ENCODE data around the gene USP51. TPM values are rescaled to one million over a fixed set of nuclear protein-coding genes. Genes with fewer than 3 reads are reported as not detected.
"Not testable (repeated sequence)": the region's sequence is repeated elsewhere in the genome, so short reads cannot be mapped to it uniquely, and the experiment has no call there.

The USP51 gene
- total and polyA plus RNA-seq, 2 donors (not counting 1 experiment from before 2014, with no cell fraction given) = 0.95 to 1.3 TPM

DNA sequence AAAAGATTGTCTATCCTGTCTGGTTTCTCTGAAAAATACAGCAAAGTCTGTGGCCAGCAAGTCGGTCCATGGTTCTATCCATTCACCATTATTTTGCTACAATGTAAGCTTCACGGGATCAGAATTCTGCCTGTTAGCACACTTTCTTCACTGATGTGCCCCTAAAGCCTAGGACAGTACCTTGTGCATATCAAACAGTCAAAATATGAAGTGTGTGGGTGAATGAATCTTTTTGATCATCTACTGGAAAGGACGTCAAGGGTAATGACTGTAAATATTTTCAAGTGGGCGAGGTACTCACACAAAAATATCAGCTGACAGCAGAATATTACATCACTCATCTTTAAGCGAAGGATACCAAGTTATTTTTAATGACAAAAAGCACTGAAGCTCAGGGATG is 24.5 kb downstream of the USP51 start:
- not testable (repeated sequence) for H3K9ac ChIP-seq (ENCODE audit: insufficient read depth, low read length); H2AFZ ChIP-seq (ENCODE audit: low read length); H3K9me3 ChIP-seq (ENCODE audit: control insufficient read depth, insufficient read depth, low read depth, low read length); H3K4me2 ChIP-seq (ENCODE audit: extremely low read depth, insufficient read depth, low read length); H3K27ac ChIP-seq (ENCODE audit: insufficient read depth, low read length); H3K36me3 ChIP-seq (ENCODE audit: control insufficient read depth, insufficient read depth, low read length); H3K4me1 ChIP-seq (ENCODE audit: control insufficient read depth, extremely low read depth, insufficient read depth, low read length); H3K4me3 ChIP-seq (replicated peaks in 1 of 4; ENCODE audit: control extremely low read depth in 1 of 4, insufficient read depth in 1 of 4, low read depth in 3 of 4, low read length in 4 of 4); DNase-seq (ENCODE audit: low read depth in 2 of 2); H4K20me1 ChIP-seq (ENCODE audit: control insufficient read depth, extremely low read depth, insufficient read depth, low read length); H3K27me3 ChIP-seq (ENCODE audit: control insufficient read depth, insufficient read depth, low read length); H3K79me2 ChIP-seq (ENCODE audit: control insufficient read depth, insufficient read depth, low read length)

DNA sequence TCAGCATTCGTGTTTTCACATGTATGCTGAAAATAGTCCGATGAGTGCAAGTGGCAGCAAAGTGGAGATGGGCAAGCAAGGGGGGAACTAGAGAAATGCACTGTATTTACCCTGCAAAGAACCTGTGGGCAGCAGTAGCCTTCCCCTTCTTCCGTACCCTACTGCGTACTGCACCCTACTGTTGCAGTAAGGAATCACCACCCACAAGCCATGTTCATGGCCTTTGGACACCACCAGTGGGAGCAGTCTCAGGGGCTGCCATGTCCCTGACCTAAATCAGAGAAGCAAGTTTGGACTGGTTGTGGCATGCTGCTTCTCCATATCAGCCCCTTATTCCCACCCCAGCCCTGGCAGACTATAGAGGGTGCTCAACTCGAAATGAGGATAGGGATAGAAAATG is 25.6 kb downstream of the USP51 start:
- H3K4me2 ChIP-seq (ENCODE audit: extremely low read depth, insufficient read depth, low read length); H3K79me2 ChIP-seq (ENCODE audit: control insufficient read depth, insufficient read depth, low read length); H3K36me3 ChIP-seq (ENCODE audit: control insufficient read depth, insufficient read depth, low read length); H3K9ac ChIP-seq (ENCODE audit: insufficient read depth, low read length); H3K27me3 ChIP-seq (ENCODE audit: control insufficient read depth, insufficient read depth, low read length); DNase-seq (ENCODE audit: low read depth in 2 of 2); H2AFZ ChIP-seq (ENCODE audit: low read length); H3K9me3 ChIP-seq (ENCODE audit: control insufficient read depth, insufficient read depth, low read depth, low read length); H3K4me1 ChIP-seq (ENCODE audit: control insufficient read depth, extremely low read depth, insufficient read depth, low read length); H3K4me3 ChIP-seq (replicated peaks in 1 of 4; ENCODE audit: control extremely low read depth in 1 of 4, insufficient read depth in 1 of 4, low read depth in 3 of 4, low read length in 4 of 4); H4K20me1 ChIP-seq (ENCODE audit: control insufficient read depth, extremely low read depth, insufficient read depth, low read length); H3K27ac ChIP-seq (ENCODE audit: insufficient read depth, low read length): not testable (repeated sequence)

DNA sequence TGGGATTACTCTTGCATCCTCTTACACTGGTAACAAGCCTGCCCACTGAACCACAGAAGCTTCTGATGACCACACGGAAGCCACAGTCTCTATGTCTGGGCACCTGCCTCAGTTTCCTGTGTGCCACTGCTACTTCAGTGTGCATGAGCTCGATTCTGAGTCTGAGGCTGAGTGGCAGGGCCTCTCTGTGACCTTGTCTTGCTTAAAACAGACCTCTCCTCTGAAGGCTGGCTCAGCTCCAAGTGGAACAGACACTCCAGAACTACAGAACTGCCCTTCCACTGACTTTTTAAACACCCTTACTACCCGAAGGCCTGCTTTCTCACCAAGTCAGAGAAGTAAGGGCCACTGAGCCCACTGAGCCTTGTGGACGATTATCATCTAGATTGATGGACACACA is 29.7 kb downstream of the USP51 start:
- H3K27me3 ChIP-seq (ENCODE audit: control insufficient read depth, insufficient read depth, low read length); H3K27ac ChIP-seq (ENCODE audit: insufficient read depth, low read length); H2AFZ ChIP-seq (ENCODE audit: low read length); DNase-seq (ENCODE audit: low read depth in 2 of 2); H3K9me3 ChIP-seq (ENCODE audit: control insufficient read depth, insufficient read depth, low read depth, low read length); H3K79me2 ChIP-seq (ENCODE audit: control insufficient read depth, insufficient read depth, low read length); H3K9ac ChIP-seq (ENCODE audit: insufficient read depth, low read length); H4K20me1 ChIP-seq (ENCODE audit: control insufficient read depth, extremely low read depth, insufficient read depth, low read length); H3K4me2 ChIP-seq (ENCODE audit: extremely low read depth, insufficient read depth, low read length); H3K4me3 ChIP-seq (replicated peaks in 1 of 4; ENCODE audit: control extremely low read depth in 1 of 4, insufficient read depth in 1 of 4, low read depth in 3 of 4, low read length in 4 of 4); H3K4me1 ChIP-seq (ENCODE audit: control insufficient read depth, extremely low read depth, insufficient read depth, low read length); H3K36me3 ChIP-seq (ENCODE audit: control insufficient read depth, insufficient read depth, low read length): not testable (repeated sequence)

DNA sequence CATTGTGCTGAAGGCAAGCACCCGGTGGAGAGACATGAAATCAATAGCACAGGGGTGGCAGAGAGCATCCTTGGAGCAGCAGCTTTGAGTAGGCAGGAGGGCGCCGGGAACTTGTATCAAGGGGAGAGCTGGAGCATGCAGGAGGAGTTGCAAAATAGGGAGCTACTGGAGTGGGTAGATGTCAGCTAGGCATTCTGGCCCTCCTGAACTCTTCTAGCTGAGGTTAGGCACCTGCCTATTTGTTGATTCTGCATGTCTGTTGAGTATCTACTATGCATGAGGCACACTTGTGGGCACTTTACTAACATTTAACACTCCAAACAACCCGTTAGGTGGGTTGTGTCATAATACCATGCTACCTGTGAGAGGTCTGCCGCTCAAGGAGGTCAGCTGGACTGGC is 30.2 kb downstream of the USP51 start:
- not testable (repeated sequence) for H3K27me3 ChIP-seq (ENCODE audit: control insufficient read depth, insufficient read depth, low read length); H3K27ac ChIP-seq (ENCODE audit: insufficient read depth, low read length); H3K4me1 ChIP-seq (ENCODE audit: control insufficient read depth, extremely low read depth, insufficient read depth, low read length); H3K36me3 ChIP-seq (ENCODE audit: control insufficient read depth, insufficient read depth, low read length); H3K4me2 ChIP-seq (ENCODE audit: extremely low read depth, insufficient read depth, low read length); H2AFZ ChIP-seq (ENCODE audit: low read length); H4K20me1 ChIP-seq (ENCODE audit: control insufficient read depth, extremely low read depth, insufficient read depth, low read length); H3K9ac ChIP-seq (ENCODE audit: insufficient read depth, low read length); DNase-seq (ENCODE audit: low read depth in 2 of 2); H3K9me3 ChIP-seq (ENCODE audit: control insufficient read depth, insufficient read depth, low read depth, low read length); H3K79me2 ChIP-seq (ENCODE audit: control insufficient read depth, insufficient read depth, low read length); H3K4me3 ChIP-seq (replicated peaks in 1 of 4; ENCODE audit: control extremely low read depth in 1 of 4, insufficient read depth in 1 of 4, low read depth in 3 of 4, low read length in 4 of 4)

DNA sequence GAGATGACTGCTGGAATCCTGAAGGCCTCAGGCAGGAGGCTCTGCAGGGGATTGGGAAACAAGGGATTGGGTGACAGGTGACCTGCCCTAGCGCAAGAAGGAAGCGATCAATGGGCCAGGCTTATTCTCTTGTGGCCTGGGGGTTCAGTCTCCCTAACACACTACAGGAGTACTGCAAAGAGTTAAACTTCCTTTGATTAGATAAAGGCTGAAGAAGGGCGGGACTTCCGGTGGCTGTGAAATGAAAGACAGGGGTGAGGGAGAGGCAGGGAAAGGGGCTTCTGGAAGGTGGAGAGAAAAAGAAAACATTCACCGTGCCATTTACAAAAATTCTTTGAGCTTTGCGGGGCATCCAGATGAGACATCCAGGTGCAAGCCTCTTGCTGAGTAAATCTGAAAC is 33.9 kb downstream of the USP51 start:
- not testable (repeated sequence) for H3K27ac ChIP-seq (ENCODE audit: insufficient read depth, low read length); H3K36me3 ChIP-seq (ENCODE audit: control insufficient read depth, insufficient read depth, low read length); H3K4me1 ChIP-seq (ENCODE audit: control insufficient read depth, extremely low read depth, insufficient read depth, low read length); H3K27me3 ChIP-seq (ENCODE audit: control insufficient read depth, insufficient read depth, low read length); H4K20me1 ChIP-seq (ENCODE audit: control insufficient read depth, extremely low read depth, insufficient read depth, low read length); H2AFZ ChIP-seq (ENCODE audit: low read length); H3K9me3 ChIP-seq (ENCODE audit: control insufficient read depth, insufficient read depth, low read depth, low read length); H3K79me2 ChIP-seq (ENCODE audit: control insufficient read depth, insufficient read depth, low read length); H3K4me3 ChIP-seq (replicated peaks in 1 of 4; ENCODE audit: control extremely low read depth in 1 of 4, insufficient read depth in 1 of 4, low read depth in 3 of 4, low read length in 4 of 4); H3K9ac ChIP-seq (ENCODE audit: insufficient read depth, low read length); H3K4me2 ChIP-seq (ENCODE audit: extremely low read depth, insufficient read depth, low read length); DNase-seq (ENCODE audit: low read depth in 2 of 2)

Measured in fibroblast of lung (primary cell).